Measurements from ENCODE around the gene KLHL15. TPM values are rescaled to one million over a fixed set of nuclear protein-coding genes. Genes with fewer than 3 reads are reported as not detected.
A peak's percentile ranks its signal among the peaks of the same experiment; 100 is the strongest.

The KLHL15 gene
- total and polyA plus RNA-seq, 8 donors = 5.8 to 15.1 (median 13.9) TPM

GRCh38 chrX:24025741-24026403 is 1.1 kb downstream of the KLHL15 start:
- no peaks in the 10 kb centered on the region for H3K9me3 ChIP-seq
- intact Hi-C loops (cut with DNase I) = no loop called here
- DNase-seq (peak in 2 of 4 donors; percentile 65 to 72), ATAC-seq (peak; percentile 21)
- no peak for TF ChIP-seq CTCF (IDR thresholded peaks at IDR 0.05)
- no peaks in the 10 kb centered on the region for H3K36me3 ChIP-seq
- H3K4me3 ChIP-seq = peak overlapping the region; percentile 36 to 64
- peak overlapping the region; percentile 89 to 93 for H3K27ac ChIP-seq
- H3K27me3 ChIP-seq = peaks cover 0 to 16% of the 10 kb centered on the region in 2 donors
- no peaks in the 10 kb centered on the region for H3K4me1 ChIP-seq

- H3K4me1 ChIP-seq = peaks cover 0 to 6% of the 10 kb centered on the region in 2 donors
- ATAC-seq (peak; percentile 95), DNase-seq (peak; percentile 81 to 91 (median 90))
- peak overlapping the region; percentile 89 to 93 for H3K27ac ChIP-seq
- intact Hi-C loops (cut with DNase I) = no loop called here
- no peaks in the 10 kb centered on the region for H3K36me3 ChIP-seq
- H3K27me3 ChIP-seq = peaks cover 0 to 18% of the 10 kb centered on the region in 2 donors
- H3K9me3 ChIP-seq = no peaks in the 10 kb centered on the region
- TF ChIP-seq CTCF (IDR thresholded peaks at IDR 0.05) = peak in 1 of 2 donors; percentile 16
- H3K4me3 ChIP-seq = peak overlapping the region; percentile 59 to 64
Observed at GRCh38 chrX:24024819-24025740, 1.9 kb downstream of the KLHL15 start.

GRCh38 chrX:24023972-24024669 is 2.9 kb downstream of the KLHL15 start:
- H3K27ac ChIP-seq = peak overlapping the region; percentile 84 to 93
- intact Hi-C loops (cut with DNase I) = no loop called here
- DNase-seq = peak in 2 of 4 donors; percentile 20 to 26
- H3K4me3 ChIP-seq = peak overlapping the region; percentile 59 to 64
- H3K36me3 ChIP-seq = no peaks in the 10 kb centered on the region
- peaks cover 0 to 6% of the 10 kb centered on the region in 2 donors for H3K4me1 ChIP-seq
- peaks cover 0 to 18% of the 10 kb centered on the region in 2 donors for H3K27me3 ChIP-seq
- no peak for TF ChIP-seq CTCF (IDR thresholded peaks at IDR 0.05)
- H3K9me3 ChIP-seq = no peaks in the 10 kb centered on the region
- ATAC-seq = peak; percentile 4

GRCh38 chrX:24023544-24023943 is 3.4 kb downstream of the KLHL15 start:
- Histone ChIP-seq H3K27ac (no peak overlapping the region), H3K36me3 (no peaks in the 10 kb centered on the region), H3K9me3 (no peaks in the 10 kb centered on the region), H3K27me3 (peaks cover 0 to 18% of the 10 kb centered on the region in 2 donors), H3K4me3 (peak overlapping the region; percentile 59 to 64), H3K4me1 (peaks cover 0 to 6% of the 10 kb centered on the region in 2 donors)
- ATAC-seq (no peak), DNase-seq (no peak)
- intact Hi-C loops (cut with DNase I) = no loop called here
- no peak for TF ChIP-seq CTCF (IDR thresholded peaks at IDR 0.05)

Data from left lung (tissue), 10 donors.